ENCODE measurements around the gene UBL4A.
"Not testable (repeated sequence)": the region's sequence is repeated elsewhere in the genome, so short reads cannot be mapped to it uniquely, and the experiment has no call there.

UBL4A gene

GRCh38 chrX:154507673-154508383 is 21.4 kb upstream of the UBL4A start:
- DNase-seq = no peak

- no peak for DNase-seq
Observed at GRCh38 chrX:154506483-154507332, 20.3 kb upstream of the UBL4A start.

GRCh38 chrX:154505734-154506133 is 19.3 kb upstream of the UBL4A start:
- no peak for DNase-seq

- DNase-seq = no peak
Observed at GRCh38 chrX:154502989-154503388, 16.6 kb upstream of the UBL4A start.

DNA sequence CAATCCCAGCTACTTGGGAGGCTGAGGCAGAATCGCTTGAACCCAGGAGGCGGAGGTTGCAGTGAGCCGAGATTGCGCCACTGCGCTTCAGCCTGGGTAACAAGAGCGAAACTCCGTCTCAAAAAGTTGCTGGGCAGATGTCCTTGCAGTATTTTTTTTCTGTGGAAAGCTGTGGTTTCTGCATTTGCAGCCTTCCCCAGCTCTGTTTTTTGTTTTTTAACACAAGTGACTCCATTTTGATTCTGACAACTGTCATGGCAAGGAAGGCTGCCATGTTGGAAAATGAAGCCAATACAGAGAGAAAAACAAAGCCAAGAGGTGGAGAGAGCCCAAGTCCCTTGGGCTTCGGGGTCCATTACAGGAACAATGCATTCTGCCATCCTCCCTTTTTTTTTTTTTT is 15.7 kb upstream of the UBL4A start:
- no peak for DNase-seq

GRCh38 chrX:154501423-154501822 is 15.0 kb upstream of the UBL4A start:
- DNase-seq = not testable (repeated sequence)

DNA sequence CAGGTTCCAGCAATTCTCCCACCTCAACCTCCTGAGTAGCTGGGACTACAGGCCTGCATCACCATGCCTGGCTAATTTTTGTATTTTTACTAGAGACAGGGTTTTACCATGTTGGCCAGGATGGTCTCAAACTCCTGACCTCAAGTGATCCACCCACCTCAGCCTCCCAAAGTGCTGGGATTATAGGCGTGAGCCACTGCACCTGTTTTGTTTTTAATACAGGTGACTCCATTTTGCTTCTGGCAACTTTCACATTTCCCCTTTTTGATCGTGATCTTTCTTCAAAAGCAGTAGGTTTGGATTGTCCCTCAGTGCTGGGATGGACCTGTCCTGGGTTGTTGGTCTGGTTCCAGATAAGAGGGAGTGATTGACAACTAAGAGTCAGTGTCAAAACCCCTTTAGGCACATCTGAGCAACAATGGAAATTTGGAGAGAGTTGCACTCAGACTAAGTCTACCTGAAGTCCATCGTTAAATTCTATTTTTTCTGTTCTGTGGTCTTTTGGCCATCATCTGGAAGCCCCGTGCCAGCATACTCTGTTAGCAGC is 10.2 kb upstream of the UBL4A start:
- DNase-seq = not testable (repeated sequence)

DNA sequence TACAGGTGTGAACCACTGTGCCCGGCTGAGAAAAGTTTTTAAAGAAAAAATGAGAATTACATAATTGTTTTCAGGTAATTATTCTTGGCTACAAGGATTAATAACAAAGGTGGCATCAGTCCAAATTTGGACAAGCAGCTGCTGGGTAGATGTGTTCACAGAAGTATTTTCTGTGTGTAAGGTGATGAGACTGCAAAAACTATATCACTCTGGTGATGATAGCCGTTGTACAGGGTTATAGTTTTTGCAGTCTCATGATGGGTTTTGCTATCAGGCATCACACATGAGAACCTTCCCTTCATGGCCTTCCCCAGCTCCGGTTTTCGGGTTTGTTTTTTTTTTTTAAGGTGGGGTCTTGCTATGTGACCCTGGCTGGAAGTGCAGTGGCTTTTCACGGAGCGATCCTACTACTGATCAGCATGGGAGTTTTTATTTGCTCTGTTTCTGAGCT is 9.1 kb upstream of the UBL4A start:
- no peak for DNase-seq

DNA sequence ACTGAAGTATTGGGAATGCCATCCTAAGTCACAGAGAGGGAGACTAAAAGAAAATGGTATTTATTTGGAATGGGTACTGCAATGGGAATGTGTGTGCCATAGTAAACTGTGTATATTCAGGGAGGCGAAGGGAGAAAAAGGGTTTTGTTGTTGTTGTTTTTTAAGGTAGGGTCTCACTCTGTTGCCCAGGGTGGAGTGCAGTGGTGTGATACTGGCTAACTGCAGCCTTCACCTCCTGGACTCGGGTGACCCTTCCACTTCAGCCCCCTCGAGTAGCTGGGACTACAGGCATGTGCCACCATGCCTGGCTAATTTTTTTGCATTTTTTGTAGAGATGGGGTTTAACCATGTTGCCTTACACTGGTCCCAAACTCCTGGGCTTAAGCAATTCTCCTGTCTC is 8.3 kb upstream of the UBL4A start:
- no peak for DNase-seq

- peak; percentile 85 to 89 for DNase-seq
Observed at GRCh38 chrX:154490414-154491083, 4.1 kb upstream of the UBL4A start, which contains the start of gene SLC10A3. SLC10A3 (minus strand) TSS chrX:154490629; CDS start chrX:154488940, 1,689 bp downstream.

GRCh38 chrX:154490021-154490413 is 3.6 kb upstream of the UBL4A start:
- DNase-seq = peak; percentile 23 to 39

GRCh38 chrX:154489182-154489581 is 2.8 kb upstream of the UBL4A start:
- DNase-seq = no peak

DNA sequence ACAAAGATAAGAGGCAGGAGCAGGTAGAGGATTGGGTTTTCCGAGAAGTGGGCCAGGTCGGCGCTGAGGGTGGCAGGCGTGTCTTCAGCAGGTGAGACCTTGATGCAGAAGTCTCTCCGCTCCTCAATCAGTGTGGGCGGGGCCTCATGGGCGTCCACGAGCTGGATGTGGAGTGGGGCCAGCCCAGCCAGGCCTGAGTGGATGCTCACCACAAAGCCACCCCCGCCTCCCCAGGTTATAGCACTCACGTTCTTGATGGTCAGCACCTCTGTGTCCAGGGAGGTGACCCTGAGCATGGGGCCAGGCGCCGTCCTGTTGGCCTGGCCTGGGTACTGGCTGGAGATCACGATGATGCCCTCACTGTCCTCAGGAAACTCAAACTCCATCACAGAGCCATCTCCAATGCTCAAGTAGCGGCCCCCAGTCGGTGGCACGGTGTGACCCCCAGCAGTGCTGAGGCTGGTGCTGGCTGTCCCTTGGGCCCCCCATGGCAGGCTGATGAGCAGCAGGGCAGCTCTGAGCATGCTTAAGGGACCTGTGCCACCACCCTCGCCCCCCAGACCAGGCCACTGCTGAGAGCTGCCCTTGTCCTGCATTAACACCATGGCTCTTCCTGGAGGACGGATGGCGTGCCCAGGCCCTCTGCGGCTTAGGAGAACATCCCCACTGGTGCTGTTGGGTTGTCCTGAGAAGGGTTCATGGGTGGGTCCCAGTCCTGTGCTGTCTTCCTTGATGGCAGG is 2.1 kb upstream of the UBL4A start:
- no peak for DNase-seq

GRCh38 chrX:154487518-154488290 is 1.3 kb upstream of the UBL4A start:
- DNase-seq = no peak

DNA sequence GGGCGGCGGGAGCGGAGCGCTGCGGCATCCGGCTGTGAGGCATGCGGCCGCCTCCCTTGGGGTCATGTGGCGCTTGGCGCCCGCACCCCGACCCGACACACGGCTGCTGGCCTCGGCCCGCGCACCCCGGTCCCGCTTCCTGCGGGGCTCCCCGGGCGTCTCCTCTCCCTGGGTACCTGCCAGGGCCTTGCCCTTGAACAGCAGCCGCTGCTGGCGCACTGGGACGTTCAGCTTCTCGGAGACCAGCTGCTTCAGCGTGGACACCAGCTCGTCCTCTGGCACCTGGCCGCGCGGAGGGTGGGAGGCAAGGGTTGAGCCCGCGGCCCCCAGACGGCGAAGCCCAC is 391 bp downstream of the UBL4A start:
- DNase-seq = peak; percentile 22 to 31

DNA sequence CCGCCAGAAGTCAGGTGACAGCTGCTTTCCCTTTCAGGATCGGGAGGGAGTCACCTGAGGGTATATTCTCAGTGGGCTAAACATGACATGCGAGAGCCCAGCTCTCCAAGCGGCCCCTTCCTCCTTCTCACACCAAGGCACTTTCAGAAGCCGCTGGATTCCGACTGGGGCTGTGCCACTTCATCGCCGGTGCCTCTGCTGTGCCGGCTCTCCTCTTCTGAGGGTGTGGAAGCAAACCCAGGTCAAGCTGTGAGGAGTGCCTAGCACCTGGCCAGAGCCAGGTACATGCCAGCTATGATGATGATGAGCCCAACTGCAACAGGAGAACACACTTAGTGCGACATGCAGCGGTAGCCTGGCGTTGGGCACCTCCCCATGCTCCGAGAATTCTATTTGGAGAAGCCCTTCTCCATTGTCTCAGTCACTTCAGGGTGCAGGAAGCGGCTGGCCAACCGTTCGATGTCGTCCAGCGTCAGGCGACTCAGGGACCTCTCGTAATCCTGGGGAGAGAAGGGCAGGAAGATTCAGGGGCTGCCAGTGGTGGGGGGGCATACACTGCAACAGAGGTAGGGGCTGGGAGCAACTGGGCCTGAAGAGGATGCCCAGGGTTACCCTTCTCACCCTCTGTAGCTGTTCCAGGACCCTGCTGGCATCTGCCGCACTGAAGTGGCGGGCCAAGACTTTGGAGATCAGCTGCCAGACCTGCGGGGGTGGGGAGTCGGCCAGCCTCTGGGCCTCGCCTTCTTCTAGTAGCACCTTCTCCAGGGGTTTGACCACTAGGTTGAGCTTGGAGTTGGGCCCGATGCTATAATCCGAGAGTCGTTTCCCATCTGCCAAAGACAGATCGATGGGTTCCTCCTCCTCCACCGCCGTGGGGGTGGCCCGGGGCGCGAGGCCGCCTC is 1.0 kb downstream of the UBL4A start:
- DNase-seq = no peak

- DNase-seq = peak in 1 of 2 experiments; percentile 20
Observed at GRCh38 chrX:154484255-154485149, 1.9 kb downstream of the UBL4A start.

DNA sequence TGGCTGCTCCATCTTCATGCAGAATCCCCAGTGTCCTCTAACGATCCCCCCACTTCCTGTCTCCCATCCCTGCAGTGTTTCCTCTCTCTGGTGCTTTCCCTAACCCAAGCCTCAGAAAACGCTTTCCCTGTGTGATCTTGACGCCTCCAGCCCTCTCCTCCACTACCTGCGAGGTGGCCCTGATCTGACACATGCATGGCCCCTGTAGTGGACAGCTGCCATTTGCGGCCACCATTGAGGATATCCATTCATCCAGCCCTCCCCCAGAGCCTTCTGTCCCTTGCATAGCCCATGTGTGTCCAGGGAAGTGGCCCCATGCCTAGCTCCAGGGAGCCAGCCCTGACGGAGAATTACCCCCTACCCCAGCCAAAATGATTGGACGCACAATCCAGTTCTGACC is 3.1 kb downstream of the UBL4A start:
- no peak for DNase-seq

- no peak for DNase-seq
Observed at GRCh38 chrX:154482786-154483185, 3.6 kb downstream of the UBL4A start.
